Keratinocyte (primary cell): ENCODE measurements around the gene KIF1C. TPM values are rescaled to one million over a fixed set of nuclear protein-coding genes. Genes with fewer than 3 reads are reported as not detected.
A peak's percentile ranks its signal among the peaks of the same experiment; 100 is the strongest.

Experiments used
- DNase-seq: peaks from one replicate; pipeline ENCODE4 v3.0.0-alpha.2; 2011; ENCODE audit warnings: low read depth, missing footprints, low spot score
- FAIRE-seq: peaks from 2 replicates; lab custom pipeline; 2011; peaks lifted over from hg19 to GRCh38; lab: Jason Lieb, UNC
- H2AFZ ChIP-seq: 2 replicates; pipeline ENCODE4 v1.6.0; 2012; ENCODE audit warnings: low read length, control low read depth, inconsistent platforms; ENCODE audit not compliant: control insufficient read depth
- H3K27ac ChIP-seq: 2 replicates; pipeline ENCODE4 v1.5.1; 2011; ENCODE audit warnings: low read length; ENCODE audit not compliant: control insufficient read depth, insufficient read depth
- H3K27me3 ChIP-seq: 3 replicates; pipeline ENCODE4 v1.6.0; 2011; ENCODE audit warnings: low read length; ENCODE audit not compliant: control insufficient read depth, insufficient read depth; ENCODE audit errors: extremely low read depth
- H3K36me3 ChIP-seq, 2 experiments: 2 replicates in 1 of 2; 3 replicates in 1 of 2; pipeline ENCODE4 v1.5.1; 2011; ENCODE audit warnings: low read length in 2 of 2, mild to moderate bottlenecking in 1 of 2; ENCODE audit not compliant: control insufficient read depth in 2 of 2, insufficient read depth in 2 of 2; ENCODE audit errors: extremely low read depth in 1 of 2
- H3K4me1 ChIP-seq: 3 replicates; pipeline ENCODE4 v1.5.1; 2011; ENCODE audit warnings: low read length; ENCODE audit not compliant: control insufficient read depth, insufficient read depth; ENCODE audit errors: extremely low read depth
- H3K4me2 ChIP-seq: 3 replicates; pipeline ENCODE4 v1.6.0; 2011; ENCODE audit warnings: low read depth, low read length; ENCODE audit not compliant: control insufficient read depth, insufficient read depth; ENCODE audit errors: extremely low read depth
- H3K4me3 ChIP-seq, 3 experiments: fragments of 200-600 bp in 1 of 3; sonication (generic) in 1 of 3; 2 replicates in 2 of 3; 3 replicates in 1 of 3; pipeline ENCODE4 v1.5.1; 2011 to 2016; ENCODE audit warnings: low read length in 3 of 3, mild to moderate bottlenecking in 3 of 3, control low read depth in 2 of 3, inconsistent platforms in 1 of 3, low read depth in 1 of 3, mixed read lengths in 1 of 3, mixed run types in 1 of 3, moderate library complexity in 1 of 3; ENCODE audit not compliant: control insufficient read depth in 2 of 3, insufficient read depth in 2 of 3; ENCODE audit errors: extremely low read depth in 1 of 3
- H3K79me2 ChIP-seq: 2 replicates; pipeline ENCODE4 v1.6.0; 2012; ENCODE audit warnings: low read length; ENCODE audit not compliant: control insufficient read depth, insufficient read depth
- H3K9ac ChIP-seq: 3 replicates; pipeline ENCODE4 v1.6.0; 2011; ENCODE audit warnings: low read length; ENCODE audit not compliant: control insufficient read depth, insufficient read depth; ENCODE audit errors: extremely low read depth
- H3K9me1 ChIP-seq: 3 replicates; pipeline ENCODE4 v1.6.0; 2011; ENCODE audit warnings: low read length; ENCODE audit not compliant: control insufficient read depth, insufficient read depth; ENCODE audit errors: extremely low read depth
- H3K9me3 ChIP-seq: 2 replicates; pipeline ENCODE4 v1.5.1; 2012; ENCODE audit warnings: low read depth, low read length; ENCODE audit not compliant: control insufficient read depth
- H4K20me1 ChIP-seq: 3 replicates; pipeline ENCODE4 v1.6.0; 2011; ENCODE audit warnings: low read length; ENCODE audit not compliant: control insufficient read depth, insufficient read depth; ENCODE audit errors: extremely low read depth
- EZH2 ChIP-seq: IDR thresholded peaks from one replicate; pipeline ENCODE4 v1.6.1; 2012; ENCODE audit warnings: inconsistent platforms, mild to moderate bottlenecking, low read length, moderate library complexity
- dilution Hi-C: fragments of 300-500 bp; cut with MboI; formaldehyde crosslinking; loops from one replicate; pipeline ENCODE4 v1.7.0; 2020; ENCODE audit warnings: low sequenced_read_pairs; ENCODE audit not compliant: extremely low pct_ligation_motif_present
- polyA plus RNA-seq, 5 experiments: library from polyadenylated mRNA; depleted of rRNA in 3 of 5; stranded (reverse) in 3 of 5; stranded (forward) in 1 of 5; unstranded in 1 of 5; fragments of >200 nt; gene quantifications; 1 replicate in 1 of 5; 2 replicates in 3 of 5; 3 replicates in 1 of 5; pipeline versions ENCODE4 v1.2.1 to v1.2.3, GENCODE V29; 2011 to 2012; ENCODE audit warnings: missing spikeins in 2 of 5, low read depth in 1 of 5, low replicate concordance in 1 of 5
- TF ChIP-seq, protein P1 (sequence below), 3 experiments: IDR thresholded peaks in 1 of 3; conservative IDR thresholded peaks in 1 of 3; optimal IDR thresholded peaks in 1 of 3; 2 replicates in 2 of 3; 3 replicates in 1 of 3; pipeline versions ENCODE3 to v1.5.1; 2011; ENCODE audit warnings: low read length in 3 of 3, mild to moderate bottlenecking in 3 of 3, moderate library complexity in 2 of 3, control low read depth in 1 of 3, inconsistent platforms in 1 of 3; ENCODE audit not compliant: insufficient read depth in 2 of 3; ENCODE audit errors: extremely low read depth in 1 of 3

Gene KIF1C
- polyA plus RNA-seq, 1 donor (not counting 4 experiments of a cell fraction or from before 2014, with no cell fraction given) = 93.7 TPM

DNA sequence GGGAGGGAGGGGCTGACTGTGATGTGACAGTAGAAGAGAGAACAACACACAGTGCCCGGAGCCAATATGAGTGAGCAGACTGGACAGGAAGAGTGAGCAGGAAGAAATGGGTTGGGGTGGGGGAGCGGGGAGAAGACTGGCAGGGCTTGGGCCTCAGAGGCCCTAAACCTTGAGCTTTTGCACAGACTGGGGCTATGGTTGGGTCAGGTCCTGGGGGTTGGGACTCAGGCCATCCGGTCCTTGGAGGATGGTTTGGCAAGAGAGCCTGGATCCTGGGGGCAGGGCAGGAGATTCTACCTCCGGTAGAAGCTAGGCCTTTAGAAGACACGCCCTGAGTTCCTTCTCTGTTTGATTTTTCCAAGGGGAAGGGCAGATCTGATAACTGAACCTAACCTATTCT is 11.3 kb upstream of the KIF1C start:
- Histone ChIP-seq H3K4me3 (peak overlapping the region; percentile 75 to 91 (median 82)), H3K79me2 (peaks cover 14% of the 10 kb centered on the region), H2AFZ (peak overlapping the region; percentile 82), H3K27ac (peak overlapping the region; percentile 58), H3K27me3 (no peaks in the 10 kb centered on the region), H3K4me1 (peaks cover 9% of the 10 kb centered on the region), H3K36me3 (peaks cover 11 to 29% of the 10 kb centered on the region in 2 experiments), H3K9me3 (no peaks in the 10 kb centered on the region), H4K20me1 (no peaks in the 10 kb centered on the region), H3K9me1 (no peaks in the 10 kb centered on the region), H3K9ac (peak overlapping the region; percentile 77), H3K4me2 (peak overlapping the region; percentile 69)
- no peak for TF ChIP-seq EZH2
- FAIRE-seq (peak; percentile 63), DNase-seq (no peak)
- dilution Hi-C loops = no loop called here

DNA sequence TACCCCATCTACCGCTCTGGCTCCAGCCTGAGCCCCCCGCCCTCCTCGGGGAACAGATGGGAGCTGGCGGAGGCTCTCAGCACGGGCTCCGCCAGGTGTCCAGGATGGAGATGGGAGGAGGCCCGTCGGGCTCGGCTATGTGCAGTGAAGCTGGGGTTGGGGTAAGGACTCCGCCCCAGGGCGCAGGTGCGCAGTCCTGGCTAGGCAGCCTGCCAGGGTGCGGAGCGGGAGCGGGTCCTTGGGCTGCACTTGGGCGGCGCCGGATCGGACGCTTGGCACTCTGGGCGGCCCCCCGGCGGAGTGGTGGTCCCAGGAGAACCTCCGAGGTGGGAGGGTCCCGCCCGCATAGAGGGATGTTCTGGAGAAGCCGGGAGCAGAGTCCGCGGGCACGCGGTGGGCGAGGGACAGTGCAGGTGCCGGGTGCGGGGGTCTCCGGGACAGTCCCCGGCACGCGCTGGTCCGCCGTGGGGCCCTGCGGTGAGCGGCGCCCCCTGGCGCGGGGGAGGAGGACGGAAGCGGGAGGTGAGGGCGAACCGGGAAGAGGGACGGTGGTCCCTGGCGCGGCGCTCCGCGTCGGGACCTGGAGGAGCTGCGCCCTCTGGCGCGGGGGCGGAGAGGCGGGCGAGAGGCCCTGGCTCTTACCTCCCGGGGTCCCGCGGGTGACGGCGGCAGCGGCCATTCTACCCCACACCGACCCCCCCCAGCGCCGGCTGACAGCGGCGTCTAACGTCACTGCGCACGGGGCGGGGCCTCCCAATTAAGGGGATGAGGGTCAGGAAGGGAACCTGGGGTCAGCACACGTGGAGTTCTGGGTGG is 10.6 kb upstream of the KIF1C start, which contains the start of gene CAMTA2:
CAMTA2 (minus strand) TSS at position 725 of the 816 bp plus-strand sequence. CDS start 1,453 bp downstream, outside the sequence.
- Histone ChIP-seq H2AFZ (peak within 1 kb of the TSS; percentile 82), H3K9me1 (no peaks in the 10 kb centered on the region), H4K20me1 (no peaks in the 10 kb centered on the region), H3K27ac (peak within 1 kb of the TSS; percentile 58), H3K4me2 (peak within 1 kb of the TSS; percentile 69), H3K9me3 (no peaks in the 10 kb centered on the region), H3K4me1 (peaks cover 9% of the 10 kb centered on the region), H3K4me3 (peak within 1 kb of the TSS; percentile 75 to 91 (median 82)), H3K36me3 (peaks cover 7 to 23% of the 10 kb centered on the region in 2 experiments), H3K79me2 (peaks cover 14% of the 10 kb centered on the region), H3K27me3 (no peaks in the 10 kb centered on the region), H3K9ac (peak within 1 kb of the TSS; percentile 77)
- FAIRE-seq (no peak), DNase-seq (peak; percentile 55)
- no peak for TF ChIP-seq EZH2
- TF ChIP-seq, protein P1, sequence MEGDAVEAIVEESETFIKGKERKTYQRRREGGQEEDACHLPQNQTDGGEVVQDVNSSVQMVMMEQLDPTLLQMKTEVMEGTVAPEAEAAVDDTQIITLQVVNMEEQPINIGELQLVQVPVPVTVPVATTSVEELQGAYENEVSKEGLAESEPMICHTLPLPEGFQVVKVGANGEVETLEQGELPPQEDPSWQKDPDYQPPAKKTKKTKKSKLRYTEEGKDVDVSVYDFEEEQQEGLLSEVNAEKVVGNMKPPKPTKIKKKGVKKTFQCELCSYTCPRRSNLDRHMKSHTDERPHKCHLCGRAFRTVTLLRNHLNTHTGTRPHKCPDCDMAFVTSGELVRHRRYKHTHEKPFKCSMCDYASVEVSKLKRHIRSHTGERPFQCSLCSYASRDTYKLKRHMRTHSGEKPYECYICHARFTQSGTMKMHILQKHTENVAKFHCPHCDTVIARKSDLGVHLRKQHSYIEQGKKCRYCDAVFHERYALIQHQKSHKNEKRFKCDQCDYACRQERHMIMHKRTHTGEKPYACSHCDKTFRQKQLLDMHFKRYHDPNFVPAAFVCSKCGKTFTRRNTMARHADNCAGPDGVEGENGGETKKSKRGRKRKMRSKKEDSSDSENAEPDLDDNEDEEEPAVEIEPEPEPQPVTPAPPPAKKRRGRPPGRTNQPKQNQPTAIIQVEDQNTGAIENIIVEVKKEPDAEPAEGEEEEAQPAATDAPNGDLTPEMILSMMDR (optimal IDR thresholded peaks at IDR 0.05 in 1 of 3, IDR thresholded peaks at IDR 0.05 in 1 of 3, conservative IDR thresholded peaks at IDR 0.05 in 1 of 3; ENCODE audit: extremely low read depth in 1 of 3, insufficient read depth in 2 of 3, low read length in 3 of 3) = peak; percentile 38 to 84 (median 62)
- dilution Hi-C loops = no loop called here
